K562 (cell line): ENCODE data around the gene RPRML. TPM values are rescaled to one million over a fixed set of nuclear protein-coding genes. Genes with fewer than 3 reads are reported as not detected.

ENCODE experiments used
- KDM5B ChIP-seq: fragments of 200-600 bp; sonication (generic); IDR thresholded peaks from 2 replicates; pipeline ENCODE4 v1.6.1; 2012; ENCODE audit warnings: low read depth, mild to moderate bottlenecking, moderate library complexity, low read length, control low read depth, inconsistent platforms; ENCODE audit not compliant: insufficient replicate concordance
- NCOA2 ChIP-seq, 2 experiments: fragments of 450-650 bp; IDR thresholded peaks; 2 replicates each; pipeline ENCODE4 v1.6.1; 2018; ENCODE audit warnings: mild to moderate bottlenecking in 2 of 2, moderate library complexity in 1 of 2; ENCODE audit not compliant: partially characterized antibody in 2 of 2
- NFIC ChIP-seq: fragments of 450-650 bp; IDR thresholded peaks from 2 replicates; pipeline ENCODE4 v1.6.1; 2017; ENCODE audit warnings: mild to moderate bottlenecking, inconsistent platforms
- NFXL1 ChIP-seq: fragments of 450-650 bp; formaldehyde crosslinking; IDR thresholded peaks from 2 replicates; pipeline ENCODE4 v1.4.0; 2021; ENCODE audit warnings: mild to moderate bottlenecking
- PKNOX1 ChIP-seq: fragments of 450-650 bp; IDR thresholded peaks from 2 replicates; pipeline ENCODE4 v1.6.1; 2016
- POLR2AphosphoS2 ChIP-seq: IDR thresholded peaks from 2 replicates; pipeline ENCODE4 v1.6.1; 2012; ENCODE audit warnings: low read length, improper control_type of control experiment
- POLR2G ChIP-seq: fragments of 200-400 bp; formaldehyde crosslinking; IDR thresholded peaks from 2 replicates; pipeline ENCODE4 v1.6.1; 2017; ENCODE audit warnings: low read depth, mild to moderate bottlenecking, antibody characterized with exemption, low read length, moderate library complexity
- RHOXF2B ChIP-seq: fragments of 250-450 bp; sonication (Bioruptor Pico); conservative IDR thresholded peaks from 2 replicates; pipeline ENCODE4 v1.5.1; 2021
- SUPT5H ChIP-seq: fragments of 450-650 bp; IDR thresholded peaks from 2 replicates; pipeline ENCODE4 v1.6.1; 2016
- TRIM24 ChIP-seq, 2 experiments: fragments of 450-650 bp; IDR thresholded peaks; 2 replicates each; pipeline ENCODE4 v1.6.1; 2016
- ZBTB12 ChIP-seq: fragments of 250-450 bp; sonication (Bioruptor Pico); IDR thresholded peaks from 2 replicates; pipeline ENCODE4 v1.4.0; 2020
- ZKSCAN1 ChIP-seq: fragments of 150-350 bp; IDR thresholded peaks from 2 replicates; pipeline ENCODE4 v1.6.1; 2016; ENCODE audit warnings: low read depth, low read length
- polyA plus RNA-seq, 8 experiments: library from polyadenylated mRNA; depleted of rRNA in 4 of 8; stranded (reverse) in 5 of 8; unstranded in 3 of 8; fragments of >200 nt; fragmentation: Nextera tagmentation in 2 of 8; fragmentation: Illumina TruSeq in 1 of 8; extraction: Ambion mirVana in 2 of 8; extraction: Trizol in 1 of 8; gene quantifications; 2 replicates each; pipeline versions ENCODE4 v1.2.1 to v1.2.3, GENCODE V29; 2011 to 2014; ENCODE audit warnings: inconsistent platforms in 1 of 8, missing spikeins in 1 of 8
- total RNA-seq, 7 experiments: library from RNA; depleted of rRNA in 6 of 7; stranded (reverse); fragments of >200 nt in 6 of 7; fragmentation: Illumina TruSeq in 2 of 7; extraction: Trizol in 2 of 7; gene quantifications; 2 replicates each; pipeline versions ENCODE4 v1.2.1 to v1.2.3, GENCODE V29; 2011 to 2021; ENCODE audit warnings: low replicate concordance in 1 of 7

RPRML gene
- total and polyA plus RNA-seq, 9 of the 15 experiments (the other 6 are each of a cell fraction or from before 2014, with no cell fraction given) = not detected

GRCh38 chr17:46943501-46944393 is 35.3 kb downstream of the RPRML start (continued):
- peak; percentile 64 for TF ChIP-seq PKNOX1
- peak; percentile 69 for TF ChIP-seq POLR2G
- no peak for TF ChIP-seq NCOA2 (IDR thresholded peaks at IDR 0.05; ENCODE audit: partially characterized antibody in 2 of 2)
- TF ChIP-seq KDM5B = peak; percentile 26
- TF ChIP-seq ZBTB12 (CRISPR knock-in tag) = no peak
- TF ChIP-seq NFIC = peak; percentile 37; the same call in 1 of the 2 replicates
- peak; percentile 94 for TF ChIP-seq POLR2AphosphoS2
- TF ChIP-seq SUPT5H = peak; percentile 69
- peak; percentile 89 for TF ChIP-seq ZKSCAN1
- no peak for TF ChIP-seq NFXL1 (CRISPR knock-in tag)
- TF ChIP-seq TRIM24 (IDR thresholded peaks at IDR 0.05) = no peak
- TF ChIP-seq RHOXF2B = no peak
